K562 (cell line): Measurements from ENCODE around the gene HOXC11. TPM values are rescaled to one million over a fixed set of nuclear protein-coding genes. Genes with fewer than 3 reads are reported as not detected.

Experiments
- ATAC-seq: fragments of 200-7000 bp; cut with Tn5 transposase; 3 replicates; pipeline ENCODE4 v1.9.1; 2020; ENCODE audit warnings: moderate library complexity
- BruUV-seq: library from RNA; stranded (reverse); fragments of 400-500 nt; replicated peaks from 2 replicates; lab custom pipeline; 2021; lab: Mats Ljungman, UMichigan
- CTCF ChIA-PET: fragments of 300-600 bp; formaldehyde crosslinking; extraction: SDS; loops from one replicate; lab custom pipeline; 2021; ENCODE audit warnings: low intra/inter-chr PET ratio; lab: Yijun Ruan, JAX
- POLR2A ChIA-PET: fragments of 300-600, 350-650 bp; sonication (Branson Sonifier 250); formaldehyde crosslinking; extraction: SDS; loops from one replicate; lab custom pipeline; 2021; ENCODE audit warnings: antibody characterized with exemption, inconsistent platforms; lab: Yijun Ruan, JAX
- DNase-seq, 4 experiments: peaks; one replicate each; pipeline versions ENCODE4 v3.0.0 to v3.0.0-alpha.2; 2011 to 2018; ENCODE audit warnings: low spot score in 3 of 4, mixed read lengths in 3 of 4; ENCODE audit errors: extremely low read depth in 1 of 4
- FAIRE-seq: peaks from 2 replicates; lab custom pipeline; 2011; peaks lifted over from hg19 to GRCh38; lab: Jason Lieb, UNC
- H2AFZ ChIP-seq: 2 replicates; pipeline ENCODE4 v1.6.0; 2011; ENCODE audit warnings: low read depth, low read length, control low read depth, inconsistent platforms
- H3K27ac ChIP-seq: fragments of 200-600 bp; 3 replicates; pipeline ENCODE4 v1.8.0; 2011; ENCODE audit warnings: low read depth, mild to moderate bottlenecking, control low read depth, inconsistent platforms, low read length, moderate library complexity, mixed read lengths; ENCODE audit errors: extremely low read depth
- H3K27me3 ChIP-seq, 2 experiments: fragments of 300-600 bp in 1 of 2; 2 replicates in 1 of 2; 3 replicates in 1 of 2; pipeline versions ENCODE4 v1.6.0 to v1.8.0; 2011; ENCODE audit warnings: inconsistent platforms in 2 of 2, low read length in 2 of 2, mild to moderate bottlenecking in 1 of 2, mixed read lengths in 1 of 2, moderate library complexity in 1 of 2; ENCODE audit not compliant: control insufficient read depth in 2 of 2, insufficient read depth in 2 of 2
- H3K36me3 ChIP-seq: fragments of 300-600 bp; 3 replicates; pipeline ENCODE4 v1.8.0; 2011; ENCODE audit warnings: mild to moderate bottlenecking, low read length, inconsistent platforms; ENCODE audit not compliant: control insufficient read depth, insufficient read depth
- H3K4me1 ChIP-seq, 2 experiments: fragments of 200-600 bp in 1 of 2; replicated peaks in 1 of 2; 2 replicates in 1 of 2; 3 replicates in 1 of 2; pipeline versions ENCODE4 v1.5.1 to v1.8.0; 2011; ENCODE audit warnings: inconsistent platforms in 2 of 2, low read length in 2 of 2, mild to moderate bottlenecking in 1 of 2, mixed read lengths in 1 of 2, moderate library complexity in 1 of 2; ENCODE audit not compliant: control insufficient read depth in 2 of 2, insufficient read depth in 2 of 2
- H3K4me2 ChIP-seq: 2 replicates; pipeline ENCODE4 v1.6.1; 2011; ENCODE audit warnings: low read length, control low read depth, inconsistent platforms, mixed read lengths; ENCODE audit not compliant: insufficient read depth
- H3K4me3 ChIP-seq: fragments of 200-600 bp; sonication (generic), shearing (Covaris generic); 2 replicates; pipeline ENCODE4 v1.5.1; 2016; ENCODE audit warnings: control low read depth, inconsistent platforms
- H3K79me2 ChIP-seq: fragments of 200-600 bp; 3 replicates; pipeline ENCODE4 v1.8.0; 2011; ENCODE audit warnings: low read length, inconsistent platforms; ENCODE audit not compliant: control insufficient read depth, insufficient read depth
- H3K9ac ChIP-seq, 2 experiments: 2 replicates each; pipeline versions ENCODE4 v1.6.0 to v1.6.1; 2011; ENCODE audit warnings: low read depth in 2 of 2, low read length in 2 of 2, control low read depth in 1 of 2, inconsistent platforms in 1 of 2, mild to moderate bottlenecking in 1 of 2, mixed read lengths in 1 of 2; ENCODE audit not compliant: insufficient read depth in 1 of 2
- H3K9me1 ChIP-seq: one replicate; pipeline ENCODE4 v1.6.0; 2011; ENCODE audit warnings: inconsistent platforms, mild to moderate bottlenecking, low read length, moderate library complexity; ENCODE audit not compliant: control insufficient read depth, insufficient read depth
- H3K9me3 ChIP-seq: replicated peaks from 2 replicates; pipeline ENCODE4 v1.5.1; 2011; ENCODE audit warnings: low read depth, low read length, inconsistent platforms; ENCODE audit not compliant: control insufficient read depth, insufficient read depth
- H4K20me1 ChIP-seq: replicated peaks from 2 replicates; pipeline ENCODE4 v1.6.1; 2011; ENCODE audit warnings: low read length, inconsistent platforms, mixed read lengths; ENCODE audit not compliant: control insufficient read depth, insufficient read depth
- CBX2 ChIP-seq: fragments of 200-600 bp; sonication (generic); IDR thresholded peaks from one replicate; pipeline ENCODE4 v1.6.1; 2012; ENCODE audit warnings: mild to moderate bottlenecking, low read length, inconsistent platforms; ENCODE audit not compliant: insufficient read depth, poor library complexity, severe bottlenecking
- CEBPG ChIP-seq, 3 experiments: fragments of 200-800 bp in 1 of 3; sonication (Bioruptor generic) in 1 of 3; sonication (generic) in 1 of 3; formaldehyde crosslinking in 1 of 3; IDR thresholded peaks in 2 of 3; conservative IDR thresholded peaks in 1 of 3; 2 replicates each; pipeline versions ENCODE4 v1.6.1 to v1.8.0; 2016 to 2022; ENCODE audit warnings: missing compliant biosample characterization in 2 of 3, missing genetic modification characterization in 2 of 3, mild to moderate bottlenecking in 1 of 3, missing genetic modification reagents in 1 of 3
- E2F6 ChIP-seq, 2 experiments: IDR thresholded peaks; 2 replicates each; pipeline ENCODE4 v1.6.1; 2011; ENCODE audit warnings: borderline replicate concordance in 1 of 2, control low read depth in 1 of 2, low read depth in 1 of 2, low read length in 1 of 2, mild to moderate bottlenecking in 1 of 2, mixed read lengths in 1 of 2, moderate library complexity in 1 of 2; ENCODE audit not compliant: insufficient read depth in 1 of 2, insufficient read length in 1 of 2, poor library complexity in 1 of 2, severe bottlenecking in 1 of 2; ENCODE audit errors: extremely low read depth in 1 of 2
- EP300 ChIP-seq: IDR thresholded peaks from 2 replicates; pipeline ENCODE4 v1.6.1; 2012; ENCODE audit warnings: low read length, improper control_type of control experiment
- HNRNPH1 ChIP-seq: fragments of 200-400 bp; formaldehyde crosslinking; optimal IDR thresholded peaks from 2 replicates; pipeline ENCODE3; 2017; ENCODE audit warnings: low read depth, mild to moderate bottlenecking, low read length, moderate library complexity
- NCOA1 ChIP-seq: fragments of 450-650 bp; IDR thresholded peaks from 2 replicates; pipeline ENCODE4 v1.6.1; 2016; ENCODE audit warnings: low read depth
- NFIX ChIP-seq: fragments of 250-450 bp; sonication (Bioruptor Pico); IDR thresholded peaks from 2 replicates; pipeline ENCODE4 v1.4.0; 2020; ENCODE audit warnings: low read depth, mild to moderate bottlenecking, moderate library complexity
- PHF21A ChIP-seq: fragments of 450-650 bp; IDR thresholded peaks from 2 replicates; pipeline ENCODE4 v1.6.1; 2017; ENCODE audit warnings: low read depth, borderline replicate concordance
- PKNOX1 ChIP-seq: fragments of 450-650 bp; IDR thresholded peaks from 2 replicates; pipeline ENCODE4 v1.6.1; 2016
- RBFOX2 ChIP-seq: fragments of 200-400 bp; formaldehyde crosslinking; IDR thresholded peaks from 2 replicates; pipeline ENCODE4 v1.6.1; 2017; ENCODE audit warnings: low read depth, mild to moderate bottlenecking, low read length, moderate library complexity
- ZNF212 ChIP-seq: fragments of 450-650 bp; formaldehyde crosslinking; IDR thresholded peaks from 2 replicates; pipeline ENCODE4 v1.4.0; 2020; ENCODE audit warnings: mild to moderate bottlenecking
- ZNF512 ChIP-seq: IDR thresholded peaks from 2 replicates; pipeline ENCODE4 v1.6.1; 2016; ENCODE audit warnings: missing genetic modification characterization, missing compliant biosample characterization
- ZNF699 ChIP-seq: fragments of 250-450 bp; sonication (Bioruptor Pico); IDR thresholded peaks from 2 replicates; pipeline ENCODE4 v1.8.0; 2021; ENCODE audit warnings: mild to moderate bottlenecking, moderate library complexity; ENCODE audit not compliant: insufficient replicate concordance
- ZNF740 ChIP-seq, 3 experiments: fragments of 200-800 bp in 1 of 3; sonication (Bioruptor generic) in 1 of 3; sonication (generic) in 1 of 3; formaldehyde crosslinking in 1 of 3; IDR thresholded peaks; 2 replicates each; pipeline versions ENCODE4 v1.6.1 to v1.8.0; 2016 to 2022; ENCODE audit warnings: mild to moderate bottlenecking in 2 of 3, missing compliant biosample characterization in 2 of 3, missing genetic modification characterization in 2 of 3, missing genetic modification reagents in 1 of 3
- WGBS: fragments of 100-300 bp; shearing (Covaris generic); methylation state at CpG from one replicate; pipeline ENCODE4 v1.1.6; 2016; ENCODE audit warnings: low coverage, mixed read lengths; ENCODE audit not compliant: insufficient coverage; ENCODE audit errors: missing lambda C conversion rate; 5-methylcytosine and 5-hydroxymethylcytosine counted together
- in situ Hi-C: fragments of 300-500 bp; cut with MboI; formaldehyde crosslinking; loops from 4 replicates; pipeline ENCODE4 v1.15.0; 2018; ENCODE audit warnings: inconsistent platforms, mixed read lengths
- intact Hi-C: fragments of 100-400 bp; cut with micrococcal nuclease; formaldehyde crosslinking; loops from 2 replicates; pipeline ENCODE4 v1.14.2; 2022
- polyA plus RNA-seq, 8 experiments: library from polyadenylated mRNA; depleted of rRNA in 4 of 8; stranded (reverse) in 5 of 8; unstranded in 3 of 8; fragments of >200 nt; fragmentation: Nextera tagmentation in 2 of 8; fragmentation: Illumina TruSeq in 1 of 8; extraction: Ambion mirVana in 2 of 8; extraction: Trizol in 1 of 8; gene quantifications; 2 replicates each; pipeline versions ENCODE4 v1.2.1 to v1.2.3, GENCODE V29; 2011 to 2014; ENCODE audit warnings: inconsistent platforms in 1 of 8, missing spikeins in 1 of 8
- total RNA-seq, 7 experiments: library from RNA; depleted of rRNA in 6 of 7; stranded (reverse); fragments of >200 nt in 6 of 7; fragmentation: Illumina TruSeq in 2 of 7; extraction: Trizol in 2 of 7; gene quantifications; 2 replicates each; pipeline versions ENCODE4 v1.2.1 to v1.2.3, GENCODE V29; 2011 to 2021; ENCODE audit warnings: low replicate concordance in 1 of 7

HOXC11 gene
- total and polyA plus RNA-seq, 9 of the 15 experiments (the other 6 are each of a cell fraction or from before 2014, with no cell fraction given): not detected

GRCh38 chr12:53980104-53980801 lies 7.3 kb downstream of the HOXC11 start:
- FAIRE-seq: peak; percentile 44
- Histone ChIP-seq H3K9me3 (no peaks in the 10 kb centered on the region), H3K27ac (no peak overlapping the region), H3K36me3 (no peaks in the 10 kb centered on the region), H3K79me2 (no peaks in the 10 kb centered on the region), H2AFZ (peak overlapping the region; percentile 63; the same call in 1 of the 2 replicates), H3K4me3 (no peak overlapping the region), H3K9ac (no peak overlapping the region), H4K20me1 (no peaks in the 10 kb centered on the region; the same call in 1 of the 2 replicates), H3K27me3 (peaks cover 35 to 41% of the 10 kb centered on the region in 2 experiments), H3K4me1 (peaks cover 2 to 24% of the 10 kb centered on the region in 2 experiments; a peak in 2 of 5 replicates), H3K9me1 (no peaks in the 10 kb centered on the region), H3K4me2 (no peak overlapping the region)
- DNase-seq: no peak
- CTCF ChIA-PET: no interaction called here
- in situ Hi-C loops: loop anchor here (10.0 kb wide), 1 partner anchor 385 kb away; the partner anchor contains the start of gene GPR84
- no TSS peak for BruUV-seq
- intact Hi-C loops: loop anchor here (10.0 kb wide), 1 partner anchor 385 kb away; the partner anchor contains the start of gene GPR84
- WGBS: 27% methylated on average over 7 of the region's 7 CpGs
- POLR2A ChIA-PET: interaction anchor here (0.6 kb wide), 1 partner anchor 371 kb away, joined by 3 read pairs; no protein-coding TSS in a partner anchor
- ATAC-seq: peak; percentile 22; the same call in 1 of the 3 replicates
- TF ChIP-seq E2F6 (IDR thresholded peaks at IDR 0.05; ENCODE audit: borderline replicate concordance in 1 of 2, extremely low read depth in 1 of 2, insufficient read depth in 1 of 2, insufficient read length in 1 of 2, low read depth in 1 of 2, low read length in 1 of 2, poor library complexity in 1 of 2, severe bottlenecking in 1 of 2) (peak in 1 of 2 experiments; percentile 31), RBFOX2 (no peak), EP300 (no peak), ZNF512 (peak; percentile 93), NCOA1 (no peak), ZNF212 (CRISPR knock-in tag) (no peak), ZNF699 (CRISPR knock-in tag) (no peak), PHF21A (no peak), ZNF740 (CRISPR knock-in tag; IDR thresholded peaks at IDR 0.05) (no peak), ZNF740 (tag; IDR thresholded peaks at IDR 0.05) (no peak), NFIX (CRISPR knock-in tag) (no peak), CBX2 (peak; percentile 25), HNRNPH1 (no peak), PKNOX1 (peak; percentile 36; the same call in 1 of the 2 replicates), CEBPG (CRISPR knock-in tag; IDR thresholded peaks at IDR 0.05) (no peak), CEBPG (tag; conservative IDR thresholded peaks at IDR 0.05 in 1 of 2, IDR thresholded peaks at IDR 0.05 in 1 of 2) (no peak)
